ENCODE data around the gene LTK.

- TF ChIP-seq, protein P1, sequence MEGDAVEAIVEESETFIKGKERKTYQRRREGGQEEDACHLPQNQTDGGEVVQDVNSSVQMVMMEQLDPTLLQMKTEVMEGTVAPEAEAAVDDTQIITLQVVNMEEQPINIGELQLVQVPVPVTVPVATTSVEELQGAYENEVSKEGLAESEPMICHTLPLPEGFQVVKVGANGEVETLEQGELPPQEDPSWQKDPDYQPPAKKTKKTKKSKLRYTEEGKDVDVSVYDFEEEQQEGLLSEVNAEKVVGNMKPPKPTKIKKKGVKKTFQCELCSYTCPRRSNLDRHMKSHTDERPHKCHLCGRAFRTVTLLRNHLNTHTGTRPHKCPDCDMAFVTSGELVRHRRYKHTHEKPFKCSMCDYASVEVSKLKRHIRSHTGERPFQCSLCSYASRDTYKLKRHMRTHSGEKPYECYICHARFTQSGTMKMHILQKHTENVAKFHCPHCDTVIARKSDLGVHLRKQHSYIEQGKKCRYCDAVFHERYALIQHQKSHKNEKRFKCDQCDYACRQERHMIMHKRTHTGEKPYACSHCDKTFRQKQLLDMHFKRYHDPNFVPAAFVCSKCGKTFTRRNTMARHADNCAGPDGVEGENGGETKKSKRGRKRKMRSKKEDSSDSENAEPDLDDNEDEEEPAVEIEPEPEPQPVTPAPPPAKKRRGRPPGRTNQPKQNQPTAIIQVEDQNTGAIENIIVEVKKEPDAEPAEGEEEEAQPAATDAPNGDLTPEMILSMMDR (IDR thresholded peaks at IDR 0.05; ENCODE audit: low read depth, low read length), result no peak
- no peak for TF ChIP-seq EZH2phosphoT487 (IDR thresholded peaks at IDR 0.05; ENCODE audit: low read depth)
These were observed 14.3 kb downstream of the LTK start for GRCh38 chr15:41499109-41499851.
